GM19099 (cell line): ENCODE measurements around the gene ZFX.

Experiments used
- POLR2A ChIP-seq: IDR thresholded peaks from 3 replicates; pipeline ENCODE4 v1.6.1; 2011; ENCODE audit warnings: low read depth; ENCODE audit not compliant: insufficient read length; ENCODE audit errors: extremely low read depth

The ZFX gene

GRCh38 chrX:24184018-24184417 lies 34.5 kb downstream of the ZFX start:
- TF ChIP-seq POLR2A: no peak

GRCh38 chrX:24186483-24186882 lies 37.0 kb downstream of the ZFX start:
- no peak for TF ChIP-seq POLR2A

GRCh38 chrX:24186986-24187385 lies 37.5 kb downstream of the ZFX start:
- TF ChIP-seq POLR2A: no peak

- no peak for TF ChIP-seq POLR2A
Observed at GRCh38 chrX:24189490-24189889, 40.0 kb downstream of the ZFX start.

- no peak for TF ChIP-seq POLR2A
Observed at GRCh38 chrX:24190500-24191156, 41.1 kb downstream of the ZFX start.

GRCh38 chrX:24196509-24196908 lies 47.0 kb downstream of the ZFX start:
- no peak for TF ChIP-seq POLR2A

GRCh38 chrX:24198101-24198500 lies 48.6 kb downstream of the ZFX start:
- TF ChIP-seq POLR2A: no peak

- no peak for TF ChIP-seq POLR2A
Observed at GRCh38 chrX:24200133-24200532, 50.6 kb downstream of the ZFX start.

- no peak for TF ChIP-seq POLR2A
Observed at GRCh38 chrX:24201216-24201615, 51.7 kb downstream of the ZFX start.

GRCh38 chrX:24202465-24203031 lies 53.0 kb downstream of the ZFX start:
- no peak for TF ChIP-seq POLR2A

- no peak for TF ChIP-seq POLR2A
Observed at GRCh38 chrX:24203072-24203808, 53.7 kb downstream of the ZFX start.

GRCh38 chrX:24204331-24204730 lies 54.8 kb downstream of the ZFX start:
- no peak for TF ChIP-seq POLR2A

GRCh38 chrX:24204958-24205357 lies 55.4 kb downstream of the ZFX start:
- TF ChIP-seq POLR2A: no peak

GRCh38 chrX:24207826-24208225 lies 58.3 kb downstream of the ZFX start:
- TF ChIP-seq POLR2A: no peak

- TF ChIP-seq POLR2A: no peak
Observed at GRCh38 chrX:24208496-24209240, 59.1 kb downstream of the ZFX start.
